ENCODE results near the gene MAB21L4.
"Not testable (repeated sequence)": the region's sequence is repeated elsewhere in the genome, so short reads cannot be mapped to it uniquely, and the experiment has no call there.

- TF ChIP-seq EZH2phosphoT487 (IDR thresholded peaks at IDR 0.05; ENCODE audit: insufficient read depth, low read depth); EZH2 (IDR thresholded peaks at IDR 0.05; ENCODE audit: insufficient read depth, poor library complexity, severe bottlenecking): not testable (repeated sequence)
Measured at GRCh38 chr2:240846309-240846708, 49.6 kb downstream of the MAB21L4 start.
